Epithelial cell of proximal tubule (primary cell): ENCODE data around the gene LYZL2. TPM values are rescaled to one million over a fixed set of nuclear protein-coding genes. Genes with fewer than 3 reads are reported as not detected.
"Not testable (repeated sequence)": the region's sequence is repeated elsewhere in the genome, so short reads cannot be mapped to it uniquely, and the experiment has no call there.

Experiments used
- DNase-seq: peaks from one replicate; pipeline ENCODE4 v3.0.0-alpha.2; 2011; ENCODE audit warnings: low read depth
- H3K4me3 ChIP-seq: 2 replicates; pipeline ENCODE4 v1.5.1; 2011; ENCODE audit warnings: low read depth, mild to moderate bottlenecking, low read length
- total RNA-seq: library from RNA; depleted of rRNA; stranded (reverse); fragments of >200 nt; gene quantifications from 2 replicates; pipeline ENCODE4 v1.2.3, GENCODE V29; 2015
- TF ChIP-seq, protein P1 (sequence below): conservative IDR thresholded peaks from 2 replicates; pipeline ENCODE4 v1.5.1; 2012; ENCODE audit warnings: low read depth, mild to moderate bottlenecking, low read length

The LYZL2 gene
- total RNA-seq, 1 donor from 2014 or later, result not detected

- H3K4me3 ChIP-seq, result no peak overlapping the region
- DNase-seq, result peak; percentile 9
- TF ChIP-seq, protein P1, sequence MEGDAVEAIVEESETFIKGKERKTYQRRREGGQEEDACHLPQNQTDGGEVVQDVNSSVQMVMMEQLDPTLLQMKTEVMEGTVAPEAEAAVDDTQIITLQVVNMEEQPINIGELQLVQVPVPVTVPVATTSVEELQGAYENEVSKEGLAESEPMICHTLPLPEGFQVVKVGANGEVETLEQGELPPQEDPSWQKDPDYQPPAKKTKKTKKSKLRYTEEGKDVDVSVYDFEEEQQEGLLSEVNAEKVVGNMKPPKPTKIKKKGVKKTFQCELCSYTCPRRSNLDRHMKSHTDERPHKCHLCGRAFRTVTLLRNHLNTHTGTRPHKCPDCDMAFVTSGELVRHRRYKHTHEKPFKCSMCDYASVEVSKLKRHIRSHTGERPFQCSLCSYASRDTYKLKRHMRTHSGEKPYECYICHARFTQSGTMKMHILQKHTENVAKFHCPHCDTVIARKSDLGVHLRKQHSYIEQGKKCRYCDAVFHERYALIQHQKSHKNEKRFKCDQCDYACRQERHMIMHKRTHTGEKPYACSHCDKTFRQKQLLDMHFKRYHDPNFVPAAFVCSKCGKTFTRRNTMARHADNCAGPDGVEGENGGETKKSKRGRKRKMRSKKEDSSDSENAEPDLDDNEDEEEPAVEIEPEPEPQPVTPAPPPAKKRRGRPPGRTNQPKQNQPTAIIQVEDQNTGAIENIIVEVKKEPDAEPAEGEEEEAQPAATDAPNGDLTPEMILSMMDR, result peak; percentile 94
Observed at GRCh38 chr10:30639946-30640786, 10.6 kb upstream of the LYZL2 start.

GRCh38 chr10:30637881-30638467 lies 8.4 kb upstream of the LYZL2 start:
- TF ChIP-seq, protein P1, result no peak
- peak; percentile 66 for DNase-seq
- no peak overlapping the region for H3K4me3 ChIP-seq

DNA sequence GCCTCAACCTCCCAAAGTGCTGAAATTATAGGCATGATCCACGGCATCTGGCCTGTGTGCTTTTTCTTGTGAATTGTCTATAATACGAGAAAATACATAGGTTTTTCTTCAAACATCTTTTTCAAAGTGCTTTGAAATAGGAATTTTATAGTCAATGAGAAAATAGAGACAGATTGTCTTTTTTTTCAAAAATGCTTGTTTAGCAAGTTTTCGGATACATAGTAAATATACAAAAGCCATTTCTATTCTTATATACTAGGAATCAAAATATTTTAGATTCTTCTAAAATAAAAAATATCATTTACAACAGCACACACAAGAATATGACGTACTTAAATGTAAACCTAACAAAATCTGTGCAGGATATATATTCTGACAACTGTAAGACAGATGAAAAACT lies 1.6 kb upstream of the LYZL2 start:
- H3K4me3 ChIP-seq, result no peak overlapping the region
- no peak for DNase-seq
- TF ChIP-seq, protein P1, result no peak

- no peak for DNase-seq
- H3K4me3 ChIP-seq, result no peak overlapping the region
- TF ChIP-seq, protein P1, result no peak
Observed at GRCh38 chr10:30630571-30630970, 1.0 kb upstream of the LYZL2 start.

- not testable (repeated sequence) for H3K4me3 ChIP-seq, DNase-seq
Observed at GRCh38 chr10:30628576-30628975, 977 bp downstream of the LYZL2 start.

DNA sequence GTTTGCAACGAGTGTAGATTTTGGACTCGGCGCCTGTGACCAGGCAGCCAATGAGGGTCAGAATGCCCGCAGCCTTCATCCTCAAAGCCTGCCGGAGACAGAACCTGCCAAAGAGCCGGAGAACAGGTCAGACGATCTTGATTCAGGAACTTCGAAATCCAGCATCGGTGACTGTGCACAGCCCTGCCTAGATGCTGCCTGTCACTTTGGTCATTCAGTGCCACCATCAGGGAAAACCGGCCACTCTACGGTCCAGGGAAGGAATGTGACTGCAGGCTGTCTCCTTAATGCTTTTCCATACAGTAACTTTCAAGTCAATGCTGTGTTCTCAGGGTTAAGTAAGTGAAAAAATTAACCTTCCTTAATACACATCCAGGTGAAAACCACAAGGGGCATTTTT lies 2.7 kb downstream of the LYZL2 start:
- not testable (repeated sequence) for H3K4me3 ChIP-seq, DNase-seq

GRCh38 chr10:30626196-30626595 lies 3.4 kb downstream of the LYZL2 start:
- not testable (repeated sequence) for DNase-seq, H3K4me3 ChIP-seq

- H3K4me3 ChIP-seq, result no peak overlapping the region
- DNase-seq, result no peak
- TF ChIP-seq, protein P1, result no peak
Observed at GRCh38 chr10:30625080-30625479, 4.5 kb downstream of the LYZL2 start.
